ENCODE data around the gene COX18. TPM values are rescaled to one million over a fixed set of nuclear protein-coding genes. Genes with fewer than 3 reads are reported as not detected.

Gene COX18
- total RNA-seq, 2 donors from 2014 or later, result 14.1 to 15.0 TPM

DNA sequence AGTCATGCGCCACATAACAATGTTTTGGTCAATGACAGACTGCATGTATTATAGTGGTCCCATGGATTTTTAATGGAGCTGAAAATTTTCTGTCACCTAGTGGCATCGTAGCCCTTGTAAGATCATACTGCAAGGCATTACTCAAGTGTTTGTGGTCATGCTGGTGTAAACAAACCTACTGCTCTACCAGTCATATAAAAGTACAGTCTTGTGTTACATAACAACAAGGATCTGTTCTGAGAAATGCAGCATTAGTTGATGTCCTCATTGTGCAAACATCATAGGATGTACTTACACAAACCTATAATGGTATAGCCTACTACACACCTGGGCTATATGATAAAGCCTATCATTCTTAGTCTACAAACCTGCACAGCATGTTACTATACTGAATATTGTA is 34.6 kb downstream of the COX18 start:
- Histone ChIP-seq H3K4me1 (ENCODE audit: control insufficient read depth, insufficient read depth, low read length) (no peaks in the 10 kb centered on the region), H3K27ac (ENCODE audit: low read depth, low read length) (no peak overlapping the region), H3K9me3 (ENCODE audit: control insufficient read depth, low read length) (peaks cover 18% of the 10 kb centered on the region), H3K36me3 (ENCODE audit: control insufficient read depth, insufficient read depth, low read length) (no peaks in the 10 kb centered on the region), H3K9ac (ENCODE audit: extremely low read depth, low read length, poor library complexity, severe bottlenecking) (no peak overlapping the region), H3K27me3 (ENCODE audit: control insufficient read depth, insufficient read depth, low read length, poor library complexity, severe bottlenecking) (no peaks in the 10 kb centered on the region), H3K4me3 (ENCODE audit: low read length) (no peak overlapping the region)
- Mint-ChIP-seq H3K4me3 (no peak overlapping the region), H3K27ac (no peak overlapping the region), H3K27me3 (ENCODE audit: insufficient read depth) (no peaks in the 10 kb centered on the region), H3K36me3 (ENCODE audit: low read depth) (no peaks in the 10 kb centered on the region), H3K4me1 (no peaks in the 10 kb centered on the region), H3K9me3 (peaks cover 24% of the 10 kb centered on the region)
- 89 to 96% methylated on average over 1 to 2 of the region's 2 CpGs for WGBS, 2 experiments (ENCODE audit: insufficient coverage in 1 of 2, insufficient read length in 1 of 2)
- TF ChIP-seq, protein P1, sequence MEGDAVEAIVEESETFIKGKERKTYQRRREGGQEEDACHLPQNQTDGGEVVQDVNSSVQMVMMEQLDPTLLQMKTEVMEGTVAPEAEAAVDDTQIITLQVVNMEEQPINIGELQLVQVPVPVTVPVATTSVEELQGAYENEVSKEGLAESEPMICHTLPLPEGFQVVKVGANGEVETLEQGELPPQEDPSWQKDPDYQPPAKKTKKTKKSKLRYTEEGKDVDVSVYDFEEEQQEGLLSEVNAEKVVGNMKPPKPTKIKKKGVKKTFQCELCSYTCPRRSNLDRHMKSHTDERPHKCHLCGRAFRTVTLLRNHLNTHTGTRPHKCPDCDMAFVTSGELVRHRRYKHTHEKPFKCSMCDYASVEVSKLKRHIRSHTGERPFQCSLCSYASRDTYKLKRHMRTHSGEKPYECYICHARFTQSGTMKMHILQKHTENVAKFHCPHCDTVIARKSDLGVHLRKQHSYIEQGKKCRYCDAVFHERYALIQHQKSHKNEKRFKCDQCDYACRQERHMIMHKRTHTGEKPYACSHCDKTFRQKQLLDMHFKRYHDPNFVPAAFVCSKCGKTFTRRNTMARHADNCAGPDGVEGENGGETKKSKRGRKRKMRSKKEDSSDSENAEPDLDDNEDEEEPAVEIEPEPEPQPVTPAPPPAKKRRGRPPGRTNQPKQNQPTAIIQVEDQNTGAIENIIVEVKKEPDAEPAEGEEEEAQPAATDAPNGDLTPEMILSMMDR (conservative IDR thresholded peaks at IDR 0.05), result no peak
- no peak for DNase-seq

DNA sequence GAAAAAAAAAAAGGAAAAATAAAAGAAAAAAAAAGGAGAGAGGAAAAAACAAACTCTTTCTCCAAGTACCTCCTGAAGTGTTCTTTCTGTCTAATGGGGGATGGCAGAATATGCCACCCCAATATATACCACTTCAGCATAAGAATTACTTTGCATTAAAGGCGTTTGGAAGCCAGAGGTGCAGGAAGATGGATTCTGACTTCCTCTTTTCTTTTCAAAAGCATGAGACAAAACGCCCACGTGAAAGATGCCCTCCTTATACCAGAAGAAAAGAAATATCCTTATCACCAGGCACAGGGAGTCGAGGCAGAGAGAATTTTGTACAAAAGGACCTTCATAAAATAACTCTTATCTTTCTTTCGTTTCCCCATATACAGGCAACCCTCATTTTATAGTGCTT is 40.9 kb downstream of the COX18 start:
- TF ChIP-seq, protein P1 (conservative IDR thresholded peaks at IDR 0.05), result no peak
- no peak overlapping the region for H3K4me3 ChIP-seq (ENCODE audit: low read length)
- no peaks in the 10 kb centered on the region for H3K4me1 ChIP-seq (ENCODE audit: control insufficient read depth, insufficient read depth, low read length)
- H3K4me3 Mint-ChIP-seq, result no peak overlapping the region
- no peak overlapping the region for H3K27ac Mint-ChIP-seq
- H3K9ac ChIP-seq (ENCODE audit: extremely low read depth, low read length, poor library complexity, severe bottlenecking), result no peak overlapping the region
- peaks cover 2% of the 10 kb centered on the region for H3K27me3 Mint-ChIP-seq (ENCODE audit: insufficient read depth)
- H3K9me3 Mint-ChIP-seq, result no peaks in the 10 kb centered on the region
- peaks cover 5% of the 10 kb centered on the region for H3K9me3 ChIP-seq (ENCODE audit: control insufficient read depth, low read length)
- no peaks in the 10 kb centered on the region for H3K27me3 ChIP-seq (ENCODE audit: control insufficient read depth, insufficient read depth, low read length, poor library complexity, severe bottlenecking)
- 87 to 100% methylated on average over 2 to 5 of the region's 5 CpGs for WGBS, 2 experiments (ENCODE audit: insufficient coverage in 1 of 2, insufficient read length in 1 of 2)
- DNase-seq, result no peak
- no peaks in the 10 kb centered on the region for H3K36me3 ChIP-seq (ENCODE audit: control insufficient read depth, insufficient read depth, low read length)
- H3K27ac ChIP-seq (ENCODE audit: low read depth, low read length), result no peak overlapping the region
- H3K36me3 Mint-ChIP-seq (ENCODE audit: low read depth), result no peaks in the 10 kb centered on the region
- H3K4me1 Mint-ChIP-seq, result no peaks in the 10 kb centered on the region

DNA sequence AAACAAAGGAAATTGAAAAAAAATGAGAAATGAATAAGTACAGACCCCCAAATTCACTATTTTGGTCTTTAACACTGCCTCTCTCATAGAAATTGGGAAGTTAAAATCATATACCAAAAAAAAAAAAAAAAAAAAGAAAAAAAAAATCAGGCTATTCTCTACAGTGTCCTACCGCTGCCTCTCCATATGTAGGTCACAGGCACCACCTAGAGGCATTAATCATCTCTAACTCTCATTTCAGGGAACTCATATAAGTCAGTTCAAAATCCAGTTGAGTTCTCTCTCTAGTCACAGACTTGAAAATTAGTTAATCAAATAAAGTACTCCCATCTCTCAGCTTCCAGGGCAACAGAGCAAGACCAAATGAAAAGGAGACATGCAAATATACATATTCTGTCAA is 47.9 kb downstream of the COX18 start:
- Histone ChIP-seq H3K4me1 (ENCODE audit: control insufficient read depth, insufficient read depth, low read length) (no peaks in the 10 kb centered on the region), H3K27me3 (ENCODE audit: control insufficient read depth, insufficient read depth, low read length, poor library complexity, severe bottlenecking) (no peaks in the 10 kb centered on the region), H3K9ac (ENCODE audit: extremely low read depth, low read length, poor library complexity, severe bottlenecking) (no peak overlapping the region), H3K4me3 (ENCODE audit: low read length) (no peak overlapping the region), H3K27ac (ENCODE audit: low read depth, low read length) (no peak overlapping the region), H3K36me3 (ENCODE audit: control insufficient read depth, insufficient read depth, low read length) (no peaks in the 10 kb centered on the region), H3K9me3 (ENCODE audit: control insufficient read depth, low read length) (no peaks in the 10 kb centered on the region)
- peaks cover 2% of the 10 kb centered on the region for H3K4me1 Mint-ChIP-seq
- no peak overlapping the region for H3K4me3 Mint-ChIP-seq
- TF ChIP-seq, protein P1 (conservative IDR thresholded peaks at IDR 0.05), result peak; percentile 83
- no peak for DNase-seq
- peaks cover 2% of the 10 kb centered on the region for H3K27me3 Mint-ChIP-seq (ENCODE audit: insufficient read depth)
- no peak overlapping the region for H3K27ac Mint-ChIP-seq
- WGBS, 2 experiments (ENCODE audit: insufficient coverage in 1 of 2, insufficient read length in 1 of 2), result 39% methylated on average over 1 of the region's 1 CpG; no CpG with 5 or more reads in 1 of the 2 experiments
- H3K9me3 Mint-ChIP-seq, result no peaks in the 10 kb centered on the region
- H3K36me3 Mint-ChIP-seq (ENCODE audit: low read depth), result no peaks in the 10 kb centered on the region

Measured in endodermal cell (in vitro differentiated cells).